ENCODE data around the gene FNDC1. TPM values are rescaled to one million over a fixed set of nuclear protein-coding genes. Genes with fewer than 3 reads are reported as not detected.

The FNDC1 gene
- total RNA-seq, 1 donor from 2014 or later, result 0.64 TPM

DNA sequence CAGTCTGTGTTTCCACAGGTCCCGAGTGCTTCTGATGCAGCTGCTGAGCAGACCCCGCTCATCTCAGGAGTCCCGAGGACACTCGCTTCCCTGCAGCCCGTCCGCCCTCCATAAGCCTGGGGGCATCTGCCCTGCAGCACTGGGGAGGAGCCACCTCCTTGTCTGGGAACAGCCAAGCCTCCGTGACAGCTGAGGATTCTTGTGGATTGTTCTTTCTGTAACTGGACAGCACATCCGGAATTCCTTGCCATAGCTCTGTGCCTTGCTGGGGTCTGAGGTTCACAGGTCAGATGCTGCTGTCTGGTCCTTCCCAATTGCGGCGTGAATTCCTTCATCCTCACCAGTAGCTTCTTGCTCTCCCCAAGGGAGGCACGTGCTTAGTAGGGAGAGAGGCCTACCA is 38.4 kb upstream of the FNDC1 start:
- DNase-seq (ENCODE audit: extremely low spot score, unreplicated experiment), result no peak
- Mint-ChIP-seq H3K27me3 (ENCODE audit: unreplicated experiment) (peaks cover 34% of the 10 kb centered on the region), H3K36me3 (ENCODE audit: unreplicated experiment) (no peaks in the 10 kb centered on the region), H3K27ac (ENCODE audit: unreplicated experiment) (no peak overlapping the region), H3K4me3 (ENCODE audit: unreplicated experiment) (no peak overlapping the region), H3K9me3 (ENCODE audit: unreplicated experiment) (no peaks in the 10 kb centered on the region), H3K4me1 (ENCODE audit: unreplicated experiment) (no peaks in the 10 kb centered on the region)
- TF ChIP-seq, protein P1, sequence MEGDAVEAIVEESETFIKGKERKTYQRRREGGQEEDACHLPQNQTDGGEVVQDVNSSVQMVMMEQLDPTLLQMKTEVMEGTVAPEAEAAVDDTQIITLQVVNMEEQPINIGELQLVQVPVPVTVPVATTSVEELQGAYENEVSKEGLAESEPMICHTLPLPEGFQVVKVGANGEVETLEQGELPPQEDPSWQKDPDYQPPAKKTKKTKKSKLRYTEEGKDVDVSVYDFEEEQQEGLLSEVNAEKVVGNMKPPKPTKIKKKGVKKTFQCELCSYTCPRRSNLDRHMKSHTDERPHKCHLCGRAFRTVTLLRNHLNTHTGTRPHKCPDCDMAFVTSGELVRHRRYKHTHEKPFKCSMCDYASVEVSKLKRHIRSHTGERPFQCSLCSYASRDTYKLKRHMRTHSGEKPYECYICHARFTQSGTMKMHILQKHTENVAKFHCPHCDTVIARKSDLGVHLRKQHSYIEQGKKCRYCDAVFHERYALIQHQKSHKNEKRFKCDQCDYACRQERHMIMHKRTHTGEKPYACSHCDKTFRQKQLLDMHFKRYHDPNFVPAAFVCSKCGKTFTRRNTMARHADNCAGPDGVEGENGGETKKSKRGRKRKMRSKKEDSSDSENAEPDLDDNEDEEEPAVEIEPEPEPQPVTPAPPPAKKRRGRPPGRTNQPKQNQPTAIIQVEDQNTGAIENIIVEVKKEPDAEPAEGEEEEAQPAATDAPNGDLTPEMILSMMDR (IDR thresholded peaks at IDR 0.05), result no peak

DNA sequence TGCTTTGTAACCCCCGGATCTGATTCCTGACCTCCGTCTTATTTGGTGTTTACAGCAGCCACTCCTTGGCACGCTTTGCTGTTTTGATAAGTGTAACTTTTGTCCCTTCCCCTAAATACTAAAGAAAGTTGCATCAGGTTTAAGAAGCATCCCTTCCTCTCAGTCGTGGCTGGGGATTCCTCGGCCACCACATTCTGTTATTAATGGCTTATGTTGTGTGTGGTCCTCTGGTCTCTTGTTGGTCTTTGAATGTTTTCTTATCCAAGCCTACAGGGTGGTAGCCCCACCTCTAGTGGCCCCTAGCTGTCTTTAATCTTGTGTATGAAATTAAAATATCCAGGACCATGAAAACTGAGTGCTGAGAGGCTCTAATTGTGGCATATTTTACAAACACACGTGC is 37.5 kb upstream of the FNDC1 start:
- no peaks in the 10 kb centered on the region for H3K9me3 Mint-ChIP-seq (ENCODE audit: unreplicated experiment)
- H3K4me3 Mint-ChIP-seq (ENCODE audit: unreplicated experiment), result no peak overlapping the region
- no peaks in the 10 kb centered on the region for H3K4me1 Mint-ChIP-seq (ENCODE audit: unreplicated experiment)
- no peaks in the 10 kb centered on the region for H3K36me3 Mint-ChIP-seq (ENCODE audit: unreplicated experiment)
- TF ChIP-seq, protein P1 (IDR thresholded peaks at IDR 0.05), result no peak
- DNase-seq (ENCODE audit: extremely low spot score, unreplicated experiment), result no peak
- H3K27ac Mint-ChIP-seq (ENCODE audit: unreplicated experiment), result no peak overlapping the region
- H3K27me3 Mint-ChIP-seq (ENCODE audit: unreplicated experiment), result peaks cover 35% of the 10 kb centered on the region

DNA sequence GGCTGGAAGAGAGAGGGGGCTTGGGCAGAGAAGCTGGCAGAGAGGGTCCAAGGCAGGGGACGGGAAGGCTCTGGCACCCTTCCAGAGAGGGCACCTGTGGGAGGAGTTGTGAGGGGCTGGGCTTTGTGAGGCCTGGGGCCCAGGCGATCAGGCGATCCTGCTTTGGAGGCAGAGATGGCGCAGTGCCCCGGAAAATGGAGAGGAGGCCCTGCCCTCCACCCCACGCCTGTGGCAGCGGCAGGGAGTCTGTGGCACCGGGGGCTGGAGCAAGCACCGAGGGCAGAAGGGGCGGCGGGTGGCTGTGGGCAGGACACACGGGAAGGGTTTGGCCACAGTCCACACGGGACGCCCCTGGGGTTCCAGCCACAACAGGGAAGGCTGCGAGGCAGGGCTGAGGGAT is 36.5 kb upstream of the FNDC1 start:
- no peaks in the 10 kb centered on the region for H3K9me3 Mint-ChIP-seq (ENCODE audit: unreplicated experiment)
- peaks cover 42% of the 10 kb centered on the region for H3K27me3 Mint-ChIP-seq (ENCODE audit: unreplicated experiment)
- DNase-seq (ENCODE audit: extremely low spot score, unreplicated experiment), result no peak
- no peak overlapping the region for H3K27ac Mint-ChIP-seq (ENCODE audit: unreplicated experiment)
- TF ChIP-seq, protein P1 (IDR thresholded peaks at IDR 0.05), result no peak
- no peaks in the 10 kb centered on the region for H3K36me3 Mint-ChIP-seq (ENCODE audit: unreplicated experiment)
- H3K4me3 Mint-ChIP-seq (ENCODE audit: unreplicated experiment), result no peak overlapping the region
- H3K4me1 Mint-ChIP-seq (ENCODE audit: unreplicated experiment), result no peaks in the 10 kb centered on the region

DNA sequence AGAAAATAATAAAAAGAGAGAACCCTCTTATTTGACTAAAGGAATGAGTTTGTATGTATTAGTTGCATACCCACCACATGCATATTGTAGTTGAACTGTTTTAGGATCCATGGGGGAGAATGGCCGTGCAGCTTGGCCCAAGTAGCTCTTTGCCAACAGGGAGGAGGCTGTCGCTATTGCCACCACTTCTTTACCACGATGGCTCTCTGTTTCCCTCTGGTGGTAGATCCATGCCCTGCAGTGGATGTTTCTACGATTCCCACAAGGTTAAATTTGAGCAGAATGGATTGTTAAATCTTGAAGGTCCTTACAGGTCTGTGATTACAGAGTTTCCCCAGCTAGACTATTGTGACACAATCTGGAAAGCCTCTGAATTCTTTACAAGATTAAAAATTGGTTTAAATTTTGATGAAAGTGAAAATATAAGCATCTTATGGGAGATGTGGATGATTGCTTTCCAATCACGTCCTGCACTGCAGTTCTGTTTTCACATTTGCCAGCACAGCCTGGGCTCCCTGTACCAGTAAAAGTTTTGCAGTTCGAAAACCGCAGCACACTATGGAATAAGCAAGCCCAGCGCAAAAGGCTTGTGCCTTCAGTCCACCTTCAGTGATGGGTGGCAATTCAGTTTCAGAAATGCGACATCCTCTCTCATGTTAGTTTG is 34.4 kb upstream of the FNDC1 start:
- peaks cover 58% of the 10 kb centered on the region for H3K27me3 Mint-ChIP-seq (ENCODE audit: unreplicated experiment)
- H3K9me3 Mint-ChIP-seq (ENCODE audit: unreplicated experiment), result no peaks in the 10 kb centered on the region
- no peaks in the 10 kb centered on the region for H3K4me1 Mint-ChIP-seq (ENCODE audit: unreplicated experiment)
- no peak overlapping the region for H3K27ac Mint-ChIP-seq (ENCODE audit: unreplicated experiment)
- no peaks in the 10 kb centered on the region for H3K36me3 Mint-ChIP-seq (ENCODE audit: unreplicated experiment)
- DNase-seq (ENCODE audit: extremely low spot score, unreplicated experiment), result no peak
- H3K4me3 Mint-ChIP-seq (ENCODE audit: unreplicated experiment), result no peak overlapping the region
- TF ChIP-seq, protein P1 (IDR thresholded peaks at IDR 0.05), result peak; percentile 81

DNA sequence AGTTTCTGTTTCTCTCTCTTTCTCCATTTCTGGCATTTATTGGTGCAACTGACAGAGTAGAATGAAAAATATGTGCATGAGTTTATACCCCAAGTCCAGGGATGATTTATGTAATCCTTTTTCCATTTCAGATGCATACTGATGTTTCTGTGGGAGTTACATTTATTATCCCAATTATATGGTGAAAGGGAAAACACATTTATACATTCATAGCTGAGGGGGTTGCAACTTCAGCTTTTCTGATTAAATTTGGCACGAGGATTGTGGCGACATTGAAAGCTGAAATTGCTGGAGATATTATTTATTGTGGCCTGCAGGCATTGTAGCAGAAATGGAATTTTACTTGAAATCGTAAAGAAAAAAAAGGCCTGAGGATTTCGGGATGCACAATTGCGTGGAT is 31.5 kb upstream of the FNDC1 start:
- TF ChIP-seq, protein P1 (IDR thresholded peaks at IDR 0.05), result no peak
- no peak overlapping the region for H3K27ac Mint-ChIP-seq (ENCODE audit: unreplicated experiment)
- DNase-seq (ENCODE audit: extremely low spot score, unreplicated experiment), result no peak
- H3K4me1 Mint-ChIP-seq (ENCODE audit: unreplicated experiment), result no peaks in the 10 kb centered on the region
- peaks cover 69% of the 10 kb centered on the region for H3K27me3 Mint-ChIP-seq (ENCODE audit: unreplicated experiment)
- no peaks in the 10 kb centered on the region for H3K36me3 Mint-ChIP-seq (ENCODE audit: unreplicated experiment)
- H3K9me3 Mint-ChIP-seq (ENCODE audit: unreplicated experiment), result no peaks in the 10 kb centered on the region
- H3K4me3 Mint-ChIP-seq (ENCODE audit: unreplicated experiment), result no peak overlapping the region

Measured in osteocyte (in vitro differentiated cells).